PC-3 (cell line): ENCODE results near the gene SKOR1. TPM values are rescaled to one million over a fixed set of nuclear protein-coding genes. Genes with fewer than 3 reads are reported as not detected.

Experiments used
- ATAC-seq: fragments of 200-7000 bp; cut with Tn5 transposase; 2 replicates; pipeline ENCODE4 v1.9.1; 2020; ENCODE audit warnings: mild to moderate bottlenecking, moderate library complexity
- BruUV-seq: library from RNA; stranded (reverse); fragments of 400-500 nt; replicated peaks from 2 replicates; lab custom pipeline; 2021; lab: Mats Ljungman, UMichigan
- CTCF ChIA-PET: fragments of 300-600 bp; sonication (Branson Sonifier 250); formaldehyde crosslinking; loops from one replicate; lab custom pipeline; 2022; ENCODE audit warnings: antibody characterized with exemption; lab: Charles Lee
- POLR2A ChIA-PET: fragments of 300-600 bp; sonication (Branson Sonifier 250); formaldehyde crosslinking; loops from one replicate; lab custom pipeline; 2022; ENCODE audit warnings: antibody characterized with exemption; ENCODE audit not compliant: unreplicated experiment; lab: Charles Lee
- DNase-seq: peaks from one replicate; pipeline ENCODE4 v3.0.0-alpha.2; 2015
- H2AFZ ChIP-seq: fragments of 300-600 bp; sonication (generic); 2 replicates; pipeline ENCODE4 v1.6.0; 2016; ENCODE audit warnings: antibody characterized with exemption, low read length
- H3F3A ChIP-seq: fragments of 300-600 bp; sonication (generic); one replicate; pipeline ENCODE4 v1.6.0; 2017; ENCODE audit warnings: antibody characterized with exemption, low read length, control low read depth, mild to moderate bottlenecking; ENCODE audit not compliant: unreplicated experiment
- H3K27ac ChIP-seq: fragments of 300-600 bp; sonication (generic); 2 replicates; pipeline ENCODE4 v1.5.1; 2016; ENCODE audit warnings: mild to moderate bottlenecking, low read length
- H3K27me3 ChIP-seq: fragments of 300-600 bp; sonication (generic); 2 replicates; pipeline ENCODE4 v1.6.1; 2016; ENCODE audit warnings: low read length, mixed read lengths
- H3K36me3 ChIP-seq: fragments of 300-600 bp; sonication (generic); 2 replicates; pipeline ENCODE4 v1.6.1; 2016; ENCODE audit warnings: low read depth, mixed run types, low read length, mixed read lengths
- H3K4me1 ChIP-seq: fragments of 300-600 bp; sonication (generic); 2 replicates; pipeline ENCODE4 v1.5.1; 2016; ENCODE audit warnings: low read length; ENCODE audit not compliant: insufficient read depth
- H3K4me2 ChIP-seq: fragments of 300-600 bp; sonication (generic); 2 replicates; pipeline ENCODE4 v1.6.0; 2016; ENCODE audit warnings: low read length
- H3K4me3 ChIP-seq: fragments of 300-600 bp; sonication (generic); 2 replicates; pipeline ENCODE4 v1.5.1; 2016; ENCODE audit warnings: mild to moderate bottlenecking, low read length, mixed read lengths
- H3K79me2 ChIP-seq: fragments of 300-600 bp; sonication (generic); 2 replicates; pipeline ENCODE4 v1.6.1; 2017; ENCODE audit warnings: low read length, mixed read lengths
- H3K9ac ChIP-seq: fragments of 300-600 bp; sonication (generic); 2 replicates; pipeline ENCODE4 v1.6.0; 2016; ENCODE audit warnings: mild to moderate bottlenecking, low read length
- H3K9me2 ChIP-seq: fragments of 300-600 bp; sonication (generic); replicated peaks from 2 replicates; pipeline ENCODE4 v1.6.1; 2016; ENCODE audit warnings: mixed run types, low read length, mixed read lengths
- H3K9me3 ChIP-seq: fragments of 300-600 bp; sonication (generic); 2 replicates; pipeline ENCODE4 v1.6.1; 2016; ENCODE audit warnings: low read length, mixed read lengths
- H4K20me1 ChIP-seq: fragments of 300-600 bp; sonication (generic); 2 replicates; pipeline ENCODE4 v1.6.1; 2016; ENCODE audit warnings: low read length, mixed read lengths
- EZH2 ChIP-seq: fragments of 300-600 bp; sonication (generic); IDR thresholded peaks from one replicate; pipeline ENCODE4 v1.6.1; 2017; ENCODE audit warnings: antibody characterized with exemption, mild to moderate bottlenecking, low read length; ENCODE audit not compliant: unreplicated experiment
- EZH2phosphoT487 ChIP-seq: fragments of 300-600 bp; sonication (generic); IDR thresholded peaks from 2 replicates; pipeline ENCODE4 v1.6.1; 2018; ENCODE audit warnings: mild to moderate bottlenecking, antibody characterized with exemption, low read length, borderline replicate concordance
- intact Hi-C: fragments of 100-400 bp; cut with micrococcal nuclease; formaldehyde crosslinking; loops from 2 replicates; pipeline ENCODE4 v1.9.0; 2023
- total RNA-seq: library from RNA; depleted of rRNA; stranded (reverse); fragments of >200 nt; gene quantifications from 2 replicates; pipeline ENCODE4 v1.2.3, GENCODE V29; 2014
- TF ChIP-seq, protein P1 (sequence below): fragments of 300-600 bp; sonication (generic); conservative IDR thresholded peaks from 2 replicates; pipeline ENCODE4 v1.5.1; 2017; ENCODE audit warnings: antibody characterized with exemption, low read depth, mild to moderate bottlenecking, low read length

The SKOR1 gene
- total RNA-seq, 1 experiment from 2014 or later = 0.11 TPM

DNA sequence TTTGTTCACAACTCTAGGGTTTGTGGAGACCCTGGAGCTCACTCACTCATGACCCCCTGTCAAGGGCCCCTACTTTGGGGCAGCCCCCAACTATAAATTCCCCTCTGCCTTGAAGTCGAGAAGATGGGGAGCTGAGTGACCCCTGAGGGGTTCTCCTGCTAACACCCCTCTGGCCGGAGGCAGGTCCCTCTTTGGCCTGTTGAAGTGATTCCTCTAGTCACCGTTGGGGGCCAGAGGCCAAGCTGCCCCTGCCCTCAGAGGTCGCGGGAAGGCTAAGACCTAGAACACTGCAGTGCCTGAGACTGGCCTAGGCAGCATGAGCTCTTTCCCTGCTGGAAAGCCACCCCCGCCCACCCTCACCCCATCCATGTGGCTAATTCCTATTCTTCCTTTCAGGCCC, 15.4 kb upstream of the SKOR1 start:
- H3K9ac ChIP-seq = no peak overlapping the region
- no peaks in the 10 kb centered on the region for H3K27me3 ChIP-seq
- CTCF ChIA-PET = no interaction called here
- no peaks in the 10 kb centered on the region for H3K9me3 ChIP-seq
- intact Hi-C loops = no loop called here
- TF ChIP-seq EZH2 = no peak
- TF ChIP-seq EZH2phosphoT487 = no peak
- TF ChIP-seq, protein P1, sequence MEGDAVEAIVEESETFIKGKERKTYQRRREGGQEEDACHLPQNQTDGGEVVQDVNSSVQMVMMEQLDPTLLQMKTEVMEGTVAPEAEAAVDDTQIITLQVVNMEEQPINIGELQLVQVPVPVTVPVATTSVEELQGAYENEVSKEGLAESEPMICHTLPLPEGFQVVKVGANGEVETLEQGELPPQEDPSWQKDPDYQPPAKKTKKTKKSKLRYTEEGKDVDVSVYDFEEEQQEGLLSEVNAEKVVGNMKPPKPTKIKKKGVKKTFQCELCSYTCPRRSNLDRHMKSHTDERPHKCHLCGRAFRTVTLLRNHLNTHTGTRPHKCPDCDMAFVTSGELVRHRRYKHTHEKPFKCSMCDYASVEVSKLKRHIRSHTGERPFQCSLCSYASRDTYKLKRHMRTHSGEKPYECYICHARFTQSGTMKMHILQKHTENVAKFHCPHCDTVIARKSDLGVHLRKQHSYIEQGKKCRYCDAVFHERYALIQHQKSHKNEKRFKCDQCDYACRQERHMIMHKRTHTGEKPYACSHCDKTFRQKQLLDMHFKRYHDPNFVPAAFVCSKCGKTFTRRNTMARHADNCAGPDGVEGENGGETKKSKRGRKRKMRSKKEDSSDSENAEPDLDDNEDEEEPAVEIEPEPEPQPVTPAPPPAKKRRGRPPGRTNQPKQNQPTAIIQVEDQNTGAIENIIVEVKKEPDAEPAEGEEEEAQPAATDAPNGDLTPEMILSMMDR = no peak
- DNase-seq (no peak), ATAC-seq (no peak)
- no peak overlapping the region for H3K4me2 ChIP-seq
- H4K20me1 ChIP-seq = no peaks in the 10 kb centered on the region
- H3K4me1 ChIP-seq = no peaks in the 10 kb centered on the region
- H3K27ac ChIP-seq = no peak overlapping the region
- H2AFZ ChIP-seq = no peak overlapping the region
- H3K79me2 ChIP-seq = no peaks in the 10 kb centered on the region
- H3K36me3 ChIP-seq = no peaks in the 10 kb centered on the region
- no peaks in the 10 kb centered on the region for H3K9me2 ChIP-seq
- POLR2A ChIA-PET = no interaction called here
- BruUV-seq = no TSS peak
- H3K4me3 ChIP-seq = no peak overlapping the region
- H3F3A ChIP-seq = no peaks in the 10 kb centered on the region

DNA sequence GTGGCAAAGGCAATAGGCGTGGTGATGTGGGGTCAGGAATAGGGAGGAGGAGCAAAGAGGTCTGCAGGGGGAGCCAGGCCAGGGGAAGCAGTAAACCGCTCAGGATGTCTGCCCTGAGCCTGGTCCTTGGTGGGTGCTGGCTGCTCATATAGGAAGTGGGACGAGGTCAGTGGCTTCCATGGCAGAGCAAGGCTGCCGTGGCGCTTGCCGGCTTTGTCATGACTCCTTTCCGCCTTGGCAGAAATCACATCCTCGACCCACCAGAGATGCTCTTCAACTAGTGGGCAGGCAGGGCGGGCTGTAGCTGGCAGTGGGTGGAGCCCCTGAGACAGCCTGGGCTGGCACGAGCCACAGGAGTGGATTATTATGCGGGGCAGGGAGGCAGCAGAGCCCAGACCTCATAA, 13.1 kb upstream of the SKOR1 start:
- DNase-seq (no peak), ATAC-seq (no peak)
- Histone ChIP-seq H3K4me2 (no peak overlapping the region), H3K9me2 (no peaks in the 10 kb centered on the region), H3K9ac (no peak overlapping the region), H3K27me3 (no peaks in the 10 kb centered on the region), H3K27ac (no peak overlapping the region), H3K4me3 (no peak overlapping the region), H3K36me3 (no peaks in the 10 kb centered on the region), H3K4me1 (no peaks in the 10 kb centered on the region), H3K9me3 (no peaks in the 10 kb centered on the region), H2AFZ (no peak overlapping the region), H3F3A (no peaks in the 10 kb centered on the region), H4K20me1 (no peaks in the 10 kb centered on the region), H3K79me2 (no peaks in the 10 kb centered on the region)
- POLR2A ChIA-PET = no interaction called here
- BruUV-seq = no TSS peak
- intact Hi-C loops = no loop called here
- TF ChIP-seq EZH2 (no peak), EZH2phosphoT487 (no peak)
- TF ChIP-seq, protein P1 = no peak
- CTCF ChIA-PET = no interaction called here

DNA sequence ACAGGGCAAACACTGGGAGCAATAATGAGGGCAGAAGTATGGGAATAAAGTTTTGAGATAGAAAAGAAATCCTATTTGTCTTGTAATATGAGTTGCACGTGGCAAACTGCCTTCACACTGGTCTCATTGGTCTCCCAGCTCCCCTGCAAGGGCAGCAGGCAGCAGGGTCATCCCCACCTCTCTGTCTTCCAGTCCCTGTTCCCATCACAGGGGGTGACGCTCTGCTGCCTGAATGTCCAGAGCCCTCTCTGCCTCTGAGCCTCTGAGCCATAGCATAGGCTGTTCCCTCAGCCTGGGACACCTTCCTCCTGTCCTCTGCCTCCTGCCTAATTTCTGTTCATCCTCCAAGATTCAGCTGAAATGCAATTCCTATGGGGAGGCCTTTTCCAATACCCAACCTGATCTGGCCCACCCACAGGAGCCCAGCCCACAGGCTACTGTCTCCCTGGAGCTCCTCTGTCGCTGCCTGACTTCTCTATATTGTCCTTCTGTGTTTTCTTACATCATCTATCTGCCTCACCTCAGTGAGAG, 12.1 kb upstream of the SKOR1 start:
- no peaks in the 10 kb centered on the region for H3K9me3 ChIP-seq
- no peak overlapping the region for H3K4me2 ChIP-seq
- H3K27me3 ChIP-seq = no peaks in the 10 kb centered on the region
- H3K79me2 ChIP-seq = no peaks in the 10 kb centered on the region
- H3K4me3 ChIP-seq = no peak overlapping the region
- BruUV-seq = no TSS peak
- H3K9me2 ChIP-seq = no peaks in the 10 kb centered on the region
- no peaks in the 10 kb centered on the region for H4K20me1 ChIP-seq
- no peak for DNase-seq
- H2AFZ ChIP-seq = no peak overlapping the region
- no peaks in the 10 kb centered on the region for H3K36me3 ChIP-seq
- H3K9ac ChIP-seq = no peak overlapping the region
- intact Hi-C loops = no loop called here
- H3K4me1 ChIP-seq = no peaks in the 10 kb centered on the region
- TF ChIP-seq EZH2 = no peak
- TF ChIP-seq, protein P1 = no peak
- TF ChIP-seq EZH2phosphoT487 = no peak
- no peaks in the 10 kb centered on the region for H3F3A ChIP-seq
- ChIA-PET CTCF (no interaction called here), POLR2A (no interaction called here)
- ATAC-seq = no peak
- no peak overlapping the region for H3K27ac ChIP-seq
